ENCODE measurements around the gene KLF6.

Gene KLF6

GRCh38 chr10:3762309-3762708 is 22.7 kb downstream of the KLF6 start:
- no peak for TF ChIP-seq CTCF (IDR thresholded peaks at IDR 0.05; ENCODE audit: control extremely low read depth, extremely low read depth, low read depth, missing control alignments)
- POLR2A ChIA-PET = no interaction called here
- DNase-seq (ENCODE audit: extremely low spot score) = no peak
- CTCF ChIA-PET = interaction anchor here (1.3 kb wide), 1 partner anchor 12 kb away, joined by 4 read pairs; no protein-coding TSS in a partner anchor

GRCh38 chr10:3761904-3762303 is 23.1 kb downstream of the KLF6 start:
- no peak for TF ChIP-seq CTCF (IDR thresholded peaks at IDR 0.05; ENCODE audit: control extremely low read depth, extremely low read depth, low read depth, missing control alignments)
- ChIA-PET CTCF (interaction anchor here (0.8 to 1.4 kb wide), 3 partner anchors 12 to 16 kb away, joined by 3 to 4 read pairs (median 4); no protein-coding TSS in a partner anchor), POLR2A (interaction anchor here (1.1 to 1.5 kb wide), 2 partner anchors 13 to 23 kb away, joined by 4 to 10 read pairs; partner anchors contain the start of gene KLF6)
- no peak for DNase-seq (ENCODE audit: extremely low spot score)

DNA sequence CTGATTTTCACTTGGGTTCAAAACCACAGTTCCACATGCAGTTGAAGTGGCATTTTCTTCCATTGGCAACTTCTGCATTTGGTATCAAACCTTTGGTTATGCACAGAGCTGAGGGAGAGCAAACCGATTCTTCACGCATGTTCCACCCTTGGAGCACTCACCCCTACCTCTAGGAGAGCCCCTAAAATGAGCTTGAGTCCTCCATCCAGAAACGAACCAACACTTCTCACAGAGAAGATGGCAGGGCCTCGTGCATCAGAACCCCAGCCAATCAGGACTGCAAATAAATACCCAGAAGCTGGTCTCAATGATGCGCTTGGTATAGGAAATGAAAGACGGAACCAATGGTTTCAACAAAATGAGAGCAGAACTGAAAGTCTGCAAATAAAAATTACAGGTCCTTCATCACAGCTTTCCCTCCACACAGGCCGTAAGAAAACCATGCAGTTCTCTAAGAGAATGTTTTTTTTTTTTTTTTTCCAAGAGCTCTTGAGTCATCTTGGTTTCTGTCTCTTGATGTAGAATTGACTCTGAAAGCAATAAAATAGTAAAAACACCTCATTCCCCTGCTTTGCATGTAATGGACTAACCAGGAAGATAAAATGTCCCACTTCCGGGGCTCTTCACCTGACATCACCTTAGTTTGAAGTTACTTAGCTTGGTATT is 23.9 kb downstream of the KLF6 start:
- TF ChIP-seq CTCF (IDR thresholded peaks at IDR 0.05; ENCODE audit: control extremely low read depth, extremely low read depth, low read depth, missing control alignments) = no peak
- ChIA-PET POLR2A (interaction anchor here (0.7 to 1.5 kb wide), 3 partner anchors 13 to 552 kb away, joined by 4 to 10 read pairs (median 4); partner anchors contain the start of gene KLF6), CTCF (interaction anchor here (0.8 to 1.4 kb wide), 3 partner anchors 13 to 17 kb away, joined by 3 to 4 read pairs (median 4); no protein-coding TSS in a partner anchor)
- peak; percentile 51 for DNase-seq (ENCODE audit: extremely low spot score)

- TF ChIP-seq CTCF (IDR thresholded peaks at IDR 0.05; ENCODE audit: control extremely low read depth, extremely low read depth, low read depth, missing control alignments) = no peak
- DNase-seq (ENCODE audit: extremely low spot score) = no peak
- ChIA-PET CTCF (no interaction called here), POLR2A (no interaction called here)
These were observed 24.9 kb downstream of the KLF6 start for GRCh38 chr10:3760083-3760482.

- POLR2A ChIA-PET = interaction anchor here (2.9 kb wide), 1 partner anchor 26 kb away, joined by 15 read pairs; the partner anchor contains the start of gene KLF6
- CTCF ChIA-PET = no interaction called here
- DNase-seq (ENCODE audit: extremely low spot score) = no peak
- TF ChIP-seq CTCF (IDR thresholded peaks at IDR 0.05; ENCODE audit: control extremely low read depth, extremely low read depth, low read depth, missing control alignments) = no peak
These were observed 25.6 kb downstream of the KLF6 start for GRCh38 chr10:3759397-3759796.

- CTCF ChIA-PET = interaction anchor here (0.6 to 1.4 kb wide), 2 partner anchors 14 to 24 kb away, joined by 3 read pairs; no protein-coding TSS in a partner anchor
- TF ChIP-seq CTCF (IDR thresholded peaks at IDR 0.05; ENCODE audit: control extremely low read depth, extremely low read depth, low read depth, missing control alignments) = peak; percentile 1
These were observed 26.5 kb downstream of the KLF6 start for GRCh38 chr10:3758491-3758970.

More at GRCh38 chr10:3758491-3758970, 26.5 kb downstream of the KLF6 start:
- POLR2A ChIA-PET = interaction anchor here (2.9 kb wide), 1 partner anchor 27 kb away, joined by 15 read pairs; the partner anchor contains the start of gene KLF6
- DNase-seq (ENCODE audit: extremely low spot score) = no peak

Measured in GM10248 (cell line).